Hematopoietic multipotent progenitor cell treated with erythropoietin and hydrocortisone succinate and interleukin-3 and kit ligand, for 8 days (in vitro differentiated cells): Measurements from ENCODE around the gene IL4I1.
A peak's percentile ranks its signal among the peaks of the same experiment; 100 is the strongest.

Source experiments
- DNase-seq: peaks from one replicate; pipeline ENCODE4 v3.0.0-alpha.2; 2015

The IL4I1 gene

GRCh38 chr19:49877879-49878743 is 18.6 kb downstream of the IL4I1 start:
- peak; percentile 97 for DNase-seq

- DNase-seq: peak; percentile 100
Measured at GRCh38 chr19:49877020-49877878, 19.4 kb downstream of the IL4I1 start, which contains the start of the genes AKT1S1 and TBC1D17. Gene AKT1S1 (minus strand): TSS chr19:49877355. CDS start chr19:49873295, 4,060 bp downstream. Gene TBC1D17 (plus strand): TSS chr19:49877702. CDS start chr19:49877724, 22 bp downstream.

- peak; percentile 99 for DNase-seq
Measured at GRCh38 chr19:49876422-49877019, 20.2 kb downstream of the IL4I1 start.

GRCh38 chr19:49875857-49876421 is 20.7 kb downstream of the IL4I1 start:
- DNase-seq: peak; percentile 72

- DNase-seq: no peak
Measured at GRCh38 chr19:49875177-49875576, 21.5 kb downstream of the IL4I1 start.

- no peak for DNase-seq
Measured at GRCh38 chr19:49874503-49875157, 22.1 kb downstream of the IL4I1 start.

- no peak for DNase-seq
Measured at GRCh38 chr19:49873834-49874233, 22.9 kb downstream of the IL4I1 start.

GRCh38 chr19:49873129-49873521 is 23.6 kb downstream of the IL4I1 start:
- DNase-seq: no peak

GRCh38 chr19:49872245-49873128 is 24.2 kb downstream of the IL4I1 start:
- DNase-seq: peak; percentile 62

- DNase-seq: no peak
Measured at GRCh38 chr19:49871349-49871985, 25.2 kb downstream of the IL4I1 start.

GRCh38 chr19:49870309-49870901 is 26.3 kb downstream of the IL4I1 start:
- peak; percentile 67 for DNase-seq

GRCh38 chr19:49869484-49870308 is 27.0 kb downstream of the IL4I1 start:
- peak; percentile 100 for DNase-seq

- no peak for DNase-seq
Measured at GRCh38 chr19:49869009-49869483, 27.6 kb downstream of the IL4I1 start.

GRCh38 chr19:49866933-49867782 is 29.5 kb downstream of the IL4I1 start, which contains the start of gene PNKP:
Gene PNKP (minus strand): TSS chr19:49867576. CDS start chr19:49867204, 372 bp downstream.
- peak; percentile 93 for DNase-seq

GRCh38 chr19:49864890-49865289 is 31.8 kb downstream of the IL4I1 start:
- no peak for DNase-seq

- DNase-seq: no peak
Measured at GRCh38 chr19:49863935-49864320, 32.8 kb downstream of the IL4I1 start.

GRCh38 chr19:49863254-49863934 is 33.3 kb downstream of the IL4I1 start:
- DNase-seq: no peak
